ENCODE measurements around the gene ZFAND3.

DNA sequence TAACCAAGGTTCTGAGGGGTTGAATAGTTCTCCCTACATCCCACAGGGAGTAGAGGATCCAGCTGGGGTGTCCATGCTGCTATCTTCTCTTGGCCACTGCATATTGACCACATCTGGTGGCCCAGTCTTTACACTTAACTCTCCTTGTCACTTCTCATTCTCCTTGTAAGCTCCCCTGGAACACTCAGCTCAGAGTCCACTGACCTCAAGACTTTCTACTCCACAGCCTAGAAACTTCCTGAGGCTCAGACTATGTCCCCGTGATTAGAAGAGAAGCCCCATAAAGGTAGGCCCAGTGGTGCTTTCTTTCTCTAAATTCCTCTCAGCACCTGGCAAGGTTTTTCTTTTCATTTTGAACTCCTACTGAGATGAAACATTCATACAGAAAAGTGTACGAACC is 13.3 kb upstream of the ZFAND3 start:
- TF ChIP-seq YY1 (IDR thresholded peaks at IDR 0.05; ENCODE audit: insufficient read depth, insufficient read length), result no peak
- no peak for TF ChIP-seq ZNF274 (IDR thresholded peaks at IDR 0.05; ENCODE audit: low read depth, low read length)
- TF ChIP-seq SUZ12 (IDR thresholded peaks at IDR 0.05; ENCODE audit: extremely low read depth, insufficient read depth, insufficient read length), result no peak

Data from NT2/D1 (cell line).